Astrocyte of the cerebellum (primary cell): Measurements from ENCODE around the gene CA9.
"Not testable (repeated sequence)": the region's sequence is repeated elsewhere in the genome, so short reads cannot be mapped to it uniquely, and the experiment has no call there.

Experiments
- DNase-seq: peaks from one replicate; pipeline ENCODE4 v3.0.0-alpha.2; 2011; ENCODE audit warnings: low read depth
- H3K4me3 ChIP-seq: 2 replicates; pipeline ENCODE4 v1.5.1; 2011; ENCODE audit warnings: mild to moderate bottlenecking, low read depth, low read length, moderate library complexity
- CTCF ChIP-seq: IDR thresholded peaks from 2 replicates; pipeline ENCODE4 v1.5.1; 2012; ENCODE audit warnings: low read length, low read depth, moderate library complexity, mild to moderate bottlenecking; ENCODE audit errors: missing control alignments
- in situ Hi-C: cut with HindIII; loops from 2 replicates; pipeline ENCODE4 v1.10.0; 2017; ENCODE audit warnings: low sequenced_read_pairs

Gene CA9

DNA sequence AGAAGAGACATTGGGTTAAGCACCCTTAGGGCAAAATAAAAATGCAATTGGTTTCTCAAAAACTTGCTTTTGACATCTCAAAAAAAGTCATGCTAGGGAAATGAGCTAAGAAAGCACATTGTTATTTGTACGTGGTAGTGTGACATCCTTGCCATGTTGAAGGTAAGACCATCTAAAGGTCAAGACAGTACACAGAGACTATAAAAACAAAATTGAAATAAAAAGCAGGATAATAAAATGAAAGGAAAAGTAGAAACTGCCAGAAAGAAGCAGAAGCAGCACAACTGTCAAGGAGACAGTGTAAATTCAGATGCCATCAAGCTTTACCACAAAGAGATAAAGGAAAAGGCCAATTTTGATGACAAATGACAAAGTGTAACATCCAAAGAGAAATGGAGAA lies 34.5 kb upstream of the CA9 start:
- in situ Hi-C loops, result not testable (repeated sequence)

GRCh38 chr9:35639631-35640030 lies 34.1 kb upstream of the CA9 start:
- no peak overlapping the region for H3K4me3 ChIP-seq
- TF ChIP-seq CTCF, result no peak
- in situ Hi-C loops, result no loop called here
- no peak for DNase-seq

More for the DNA sequence above, 34.5 kb upstream of the CA9 start:
- DNase-seq, H3K4me3 ChIP-seq: not testable (repeated sequence)

- DNase-seq, in situ Hi-C loops: not testable (repeated sequence)
These were observed 33.3 kb upstream of the CA9 start for GRCh38 chr9:35640431-35640830.

DNA sequence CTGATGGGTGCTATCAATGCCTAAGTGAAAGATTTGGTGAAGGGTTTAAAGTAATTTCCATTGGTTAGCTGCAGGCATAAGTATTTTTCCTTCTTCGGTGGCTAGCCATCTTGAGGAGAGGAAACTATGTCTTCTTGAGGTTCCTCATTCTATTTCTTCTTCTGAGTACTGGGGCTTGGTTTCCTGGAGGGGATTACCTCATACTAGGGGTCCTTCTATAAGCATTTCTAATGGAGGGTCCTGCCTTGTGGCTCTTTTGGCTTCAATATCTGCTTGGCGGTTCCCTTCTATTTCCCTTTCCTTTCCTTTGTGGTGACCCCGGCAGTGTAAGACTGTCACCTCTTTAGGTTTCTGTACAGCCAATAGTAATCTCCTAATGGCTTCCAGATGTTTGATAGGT lies 32.2 kb upstream of the CA9 start:
- in situ Hi-C loops, H3K4me3 ChIP-seq, DNase-seq: not testable (repeated sequence)

More at GRCh38 chr9:35640431-35640830, 33.3 kb upstream of the CA9 start:
- not testable (repeated sequence) for H3K4me3 ChIP-seq

DNA sequence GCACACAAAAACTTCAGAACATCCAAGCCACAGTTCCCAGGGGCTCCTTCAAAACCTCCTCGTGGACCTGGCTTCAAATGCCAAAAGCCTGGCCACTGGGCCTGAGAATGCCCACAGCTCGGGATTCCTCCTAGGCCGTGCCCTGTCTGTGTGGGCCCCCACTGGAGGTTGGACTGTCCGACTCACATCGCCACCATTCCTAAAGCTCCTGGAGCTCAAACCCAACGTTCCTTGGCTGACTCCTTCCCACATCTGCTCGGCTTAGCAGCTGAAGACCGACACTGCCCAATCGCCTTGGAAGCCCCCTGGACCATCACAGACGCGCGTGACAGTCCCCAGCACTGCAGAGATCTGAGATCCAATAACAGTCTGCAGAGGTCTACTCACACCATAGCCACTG lies 30.7 kb upstream of the CA9 start:
- in situ Hi-C loops, result no loop called here
- H3K4me3 ChIP-seq, result no peak overlapping the region
- no peak for TF ChIP-seq CTCF
- DNase-seq, result no peak

GRCh38 chr9:35645736-35646135 lies 28.0 kb upstream of the CA9 start:
- in situ Hi-C loops, DNase-seq: not testable (repeated sequence)
- peak overlapping the region; percentile 61 for H3K4me3 ChIP-seq

DNA sequence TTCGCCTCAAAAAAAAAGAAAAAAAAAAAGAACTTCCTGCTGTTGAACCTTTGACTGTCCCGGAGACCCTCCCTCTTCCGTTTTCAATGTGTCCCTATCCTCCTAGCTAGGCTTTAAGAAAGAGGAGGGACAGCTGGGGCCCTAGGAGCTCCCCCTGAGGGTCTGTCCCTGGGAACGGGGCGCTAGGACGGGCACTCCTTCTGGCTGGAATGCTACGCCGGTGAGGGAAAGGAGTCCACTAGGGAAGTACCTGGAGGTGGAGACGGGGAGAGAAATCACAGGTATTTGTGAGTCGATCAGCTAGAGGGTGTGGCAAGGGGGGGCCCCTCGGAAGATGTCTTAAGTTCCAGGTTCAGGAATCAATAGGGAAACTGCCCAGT lies 27.6 kb upstream of the CA9 start:
- DNase-seq, result no peak
- H3K4me3 ChIP-seq, result peak overlapping the region; percentile 61
- in situ Hi-C loops, result no loop called here

GRCh38 chr9:35646533-35647265 lies 27.0 kb upstream of the CA9 start:
- TF ChIP-seq CTCF, result peak; percentile 84

More for the DNA sequence above, 27.6 kb upstream of the CA9 start:
- peak; percentile 25 for TF ChIP-seq CTCF

More at GRCh38 chr9:35646533-35647265, 27.0 kb upstream of the CA9 start:
- H3K4me3 ChIP-seq, result peak overlapping the region; percentile 61
- peak; percentile 55 for DNase-seq
- in situ Hi-C loops, result no loop called here
